ENCODE measurements around the gene DNMT3A.

DNA sequence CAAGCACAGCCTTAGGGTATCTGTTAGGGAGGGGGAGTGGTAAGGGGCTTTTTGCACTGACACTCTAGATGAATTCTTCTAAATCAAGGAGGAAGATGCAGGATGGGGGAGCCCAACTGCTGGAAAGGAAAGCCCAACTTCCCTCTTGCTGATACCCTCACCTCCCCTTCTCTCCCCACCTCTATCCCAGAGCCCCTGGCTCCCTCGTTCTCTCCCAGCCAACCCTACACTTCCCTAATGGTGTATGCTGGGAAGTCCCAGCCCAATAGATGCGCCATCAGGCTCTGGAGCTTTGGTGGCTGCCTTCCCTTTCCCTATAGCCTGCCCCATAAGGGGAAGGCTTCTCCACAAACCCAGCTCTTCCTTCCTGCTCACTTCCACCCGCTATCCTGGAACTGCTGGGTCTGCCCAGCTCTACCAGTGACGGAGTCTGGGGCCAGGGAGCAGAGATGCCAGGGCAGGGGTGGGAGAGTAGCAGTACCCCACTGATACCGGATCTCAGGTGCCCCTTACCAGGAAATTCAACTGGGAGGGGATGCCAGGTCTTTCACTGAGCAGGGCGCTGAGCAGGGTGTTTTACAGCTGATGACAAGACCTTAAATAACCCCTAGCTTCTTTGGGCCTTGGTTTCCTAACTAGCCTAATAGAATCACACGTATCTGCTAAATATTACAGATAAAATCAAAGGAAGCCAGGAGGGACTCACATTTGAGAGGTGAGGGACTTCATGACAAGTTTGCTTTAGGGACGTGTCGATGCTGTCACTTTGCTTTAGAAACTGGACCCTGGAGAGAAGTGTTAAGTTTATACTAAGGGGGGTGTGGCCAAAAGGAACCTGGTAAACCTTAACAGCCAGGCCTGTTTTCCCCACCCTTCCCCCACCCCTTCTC, 82.6 kb downstream of the DNMT3A start:
- TF ChIP-seq SP1 (IDR thresholded peaks at IDR 0.05) = no peak
- no peak for TF ChIP-seq TARDBP (IDR thresholded peaks at IDR 0.05)
- TF ChIP-seq LEF1 (IDR thresholded peaks at IDR 0.05; ENCODE audit: borderline replicate concordance) = no peak
- TF ChIP-seq FOXA1 (IDR thresholded peaks at IDR 0.05) = no peak
- TF ChIP-seq ARNT (IDR thresholded peaks at IDR 0.05) = no peak

All from HEK293T (cell line).